ENCODE data around the gene EPOP.

DNA sequence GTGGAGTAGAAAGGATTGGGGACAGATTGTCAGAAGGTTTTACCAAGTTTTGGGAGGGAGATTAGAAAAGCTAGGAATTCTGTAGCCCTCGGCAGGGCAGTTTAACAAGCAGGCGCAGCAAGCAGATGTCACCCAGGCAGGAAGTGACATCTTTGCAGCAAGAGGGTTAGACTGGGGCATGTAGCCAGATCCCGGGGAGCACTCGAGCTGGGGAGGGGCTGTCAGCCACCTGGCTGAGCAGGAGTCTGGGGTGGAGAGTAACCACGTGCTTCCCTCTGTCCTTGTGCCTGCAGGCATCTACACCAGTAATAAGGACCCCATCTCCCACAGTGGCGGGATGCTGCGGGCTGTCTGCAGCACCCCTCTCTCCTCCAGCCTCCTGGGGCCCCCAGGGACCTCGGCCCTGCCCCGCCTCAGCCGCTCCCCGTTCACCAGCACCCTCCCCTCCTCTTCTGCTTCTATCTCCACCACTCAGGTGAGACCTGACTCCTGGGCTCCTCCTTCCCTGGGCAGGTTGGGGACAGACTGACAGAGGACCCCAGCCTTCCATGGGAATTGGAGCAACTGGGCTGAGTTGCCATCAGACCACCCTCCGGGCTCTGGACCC is 42.5 kb upstream of the EPOP start:
- TF ChIP-seq POLR2A (IDR thresholded peaks at IDR 0.05; ENCODE audit: low read depth, low read length) (no peak), SPI1 (IDR thresholded peaks at IDR 0.05; ENCODE audit: low read depth, low read length) (no peak), POU2F2 (IDR thresholded peaks at IDR 0.05; ENCODE audit: low read depth, low read length) (no peak), POLR2AphosphoS5 (IDR thresholded peaks at IDR 0.05; ENCODE audit: low read depth, low read length) (no peak)

All from GM12891 (cell line).